DMS79 treated with DMSO at 0.1 percent for 48 hours (cell line): Measurements from ENCODE around the gene RIT2.

Experiments
- DNase-seq: peaks from one replicate; lab custom pipeline; 2025; lab: John Stamatoyannopoulos, UW

Gene RIT2

GRCh38 chr18:43115076-43115921, at the start of gene RIT2:
TSS of gene RIT2 (minus strand) at chr18:43115685.
- DNase-seq, result no peak

DNA sequence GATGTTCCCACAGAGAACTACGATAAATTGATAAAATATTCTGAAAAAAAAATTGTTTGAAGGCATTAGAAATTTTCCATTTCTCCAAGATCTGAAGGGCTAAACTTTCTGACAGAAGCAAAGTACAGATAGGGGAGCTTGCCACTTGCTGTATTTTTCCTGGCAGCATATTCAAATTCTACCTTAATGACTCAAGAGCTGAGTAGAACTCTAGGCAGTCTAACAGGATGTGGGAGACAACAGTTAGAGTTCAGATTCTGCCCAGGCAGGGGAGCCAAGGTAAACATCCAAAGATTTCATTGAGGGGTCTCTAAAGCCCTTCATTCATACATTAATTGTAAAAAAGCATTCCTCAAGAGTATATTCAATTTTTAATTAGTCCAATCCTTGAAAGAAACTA, 46.0 kb upstream of the RIT2 start:
- DNase-seq, result no peak

GRCh38 chr18:43160509-43160908, 45.0 kb upstream of the RIT2 start:
- DNase-seq, result no peak

- DNase-seq, result no peak
Measured at GRCh38 chr18:43159926-43160325, 44.4 kb upstream of the RIT2 start.

DNA sequence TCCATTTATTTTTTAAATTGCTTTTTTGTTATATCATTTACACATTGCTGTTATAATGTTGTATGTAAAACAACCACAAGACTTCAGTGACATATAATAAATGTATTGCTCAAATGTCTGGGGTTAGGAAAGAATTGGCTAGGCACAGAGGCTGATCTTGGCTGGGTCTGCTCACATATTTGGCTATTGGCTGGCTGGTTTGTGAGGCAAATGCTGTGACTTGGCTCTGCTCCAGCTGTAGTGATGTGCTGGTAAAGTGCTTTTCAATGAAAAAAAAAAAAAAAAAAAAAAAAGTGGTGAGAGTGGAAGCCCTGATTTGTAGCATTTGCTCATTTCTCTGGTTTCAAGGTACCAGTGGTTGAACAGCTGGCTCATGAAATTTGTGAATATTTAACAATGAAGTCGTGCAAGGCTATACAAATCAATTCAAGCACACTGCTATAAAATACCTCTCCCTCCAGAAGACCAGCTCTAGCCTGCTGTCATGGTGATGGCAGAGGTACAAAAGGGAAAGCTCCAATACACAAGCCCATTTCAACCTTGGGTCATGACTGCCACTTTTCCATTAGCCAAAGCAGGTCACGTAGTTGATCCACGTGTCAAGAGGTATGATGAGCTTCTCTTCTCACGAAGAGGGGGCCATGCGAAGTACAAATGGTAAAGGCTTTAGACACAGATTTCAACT, 43.7 kb upstream of the RIT2 start:
- DNase-seq, result no peak

DNA sequence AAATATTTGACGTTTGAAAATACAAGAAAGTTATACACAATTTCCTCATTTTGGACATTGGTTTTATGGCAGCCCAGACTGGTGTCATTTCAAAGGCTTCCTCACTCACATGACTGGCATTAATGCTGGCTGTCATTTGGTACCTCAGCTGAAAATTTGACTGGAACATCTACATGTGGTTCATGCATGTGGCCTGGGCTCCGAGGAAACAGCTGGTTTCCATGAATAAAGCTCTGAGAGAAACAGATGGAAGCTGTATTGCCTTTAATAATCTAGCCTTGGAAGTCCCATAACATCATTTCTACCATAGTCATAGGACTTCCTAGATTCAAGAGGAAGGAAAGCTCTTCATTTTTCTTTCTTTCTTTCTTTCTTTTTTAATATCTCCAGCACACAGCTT, 42.9 kb upstream of the RIT2 start:
- DNase-seq, result no peak

- DNase-seq, result no peak
Measured at GRCh38 chr18:43155842-43156241, 40.4 kb upstream of the RIT2 start.

GRCh38 chr18:43148231-43148630, 32.7 kb upstream of the RIT2 start:
- no peak for DNase-seq

DNA sequence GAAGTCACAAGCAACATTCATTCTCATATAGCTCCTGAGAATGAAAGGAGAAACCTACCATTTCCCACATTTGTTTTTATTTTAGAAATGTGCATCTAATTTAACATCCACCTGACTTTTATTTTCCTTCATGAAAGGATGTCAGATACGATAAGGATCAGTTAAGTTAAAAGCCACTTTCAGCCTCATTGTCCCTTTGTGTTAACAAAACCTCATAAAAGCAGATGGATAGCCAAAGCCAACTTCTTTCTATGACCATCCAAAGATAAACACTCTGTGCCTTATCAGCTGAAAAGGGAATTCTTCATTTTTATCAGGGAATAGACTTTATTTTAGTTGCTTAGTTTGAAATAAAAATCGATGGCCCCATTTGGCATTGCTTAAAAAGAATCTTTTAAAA, 25.7 kb upstream of the RIT2 start:
- DNase-seq, result no peak

DNA sequence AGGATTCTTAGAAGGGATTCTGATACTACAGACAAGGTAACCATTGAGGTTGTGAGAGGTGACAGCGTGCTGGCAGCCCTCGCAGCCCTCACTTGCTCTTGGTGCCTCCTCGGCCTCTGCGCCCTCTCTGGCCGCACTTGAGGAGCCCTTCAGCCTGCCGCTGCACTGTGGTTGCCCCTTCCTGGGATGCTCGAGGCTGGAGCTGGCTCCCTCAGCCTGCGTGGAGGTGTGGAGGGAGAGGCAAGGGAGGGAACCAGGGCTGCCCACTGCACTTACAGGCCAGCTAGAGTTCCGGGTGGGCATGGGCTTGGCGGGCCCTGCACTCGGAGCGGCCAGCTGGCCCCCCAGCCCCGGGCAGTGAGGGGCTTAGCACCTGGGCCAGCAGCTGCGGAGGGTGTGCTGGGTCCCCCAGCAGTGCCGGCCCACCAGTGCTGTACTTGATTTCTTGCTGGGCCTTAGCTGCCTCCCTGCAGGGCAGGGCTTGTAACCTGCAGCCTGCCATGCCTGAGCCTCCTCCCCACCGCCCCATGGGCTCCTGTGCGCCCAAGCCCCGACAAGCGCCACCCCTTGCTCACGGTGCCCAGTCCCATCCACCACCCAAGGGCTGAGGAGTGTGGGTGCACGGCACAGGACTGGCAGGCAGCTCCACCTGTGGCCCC, 23.9 kb upstream of the RIT2 start:
- DNase-seq, result no peak

DNA sequence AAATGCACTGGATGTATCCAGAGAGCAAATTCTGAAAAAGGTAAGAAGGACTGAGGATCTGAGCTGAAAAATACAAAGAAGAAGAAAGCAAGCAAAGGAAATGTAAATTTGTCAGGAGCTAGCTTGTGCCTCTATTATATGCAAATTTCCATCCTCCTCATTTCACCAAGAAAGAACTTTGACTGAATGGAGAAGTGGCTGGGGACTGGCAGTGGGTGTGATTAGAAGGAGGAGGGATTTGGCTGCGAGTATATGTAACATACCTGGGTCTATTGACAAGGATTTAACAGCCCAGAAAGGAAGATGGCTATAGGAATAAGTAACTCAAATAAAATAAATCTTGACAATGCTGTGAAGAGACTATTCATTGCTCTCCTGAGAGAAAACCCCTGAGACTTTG, 19.4 kb upstream of the RIT2 start:
- DNase-seq, result no peak

GRCh38 chr18:43130716-43131260, 15.3 kb upstream of the RIT2 start:
- DNase-seq, result no peak

DNA sequence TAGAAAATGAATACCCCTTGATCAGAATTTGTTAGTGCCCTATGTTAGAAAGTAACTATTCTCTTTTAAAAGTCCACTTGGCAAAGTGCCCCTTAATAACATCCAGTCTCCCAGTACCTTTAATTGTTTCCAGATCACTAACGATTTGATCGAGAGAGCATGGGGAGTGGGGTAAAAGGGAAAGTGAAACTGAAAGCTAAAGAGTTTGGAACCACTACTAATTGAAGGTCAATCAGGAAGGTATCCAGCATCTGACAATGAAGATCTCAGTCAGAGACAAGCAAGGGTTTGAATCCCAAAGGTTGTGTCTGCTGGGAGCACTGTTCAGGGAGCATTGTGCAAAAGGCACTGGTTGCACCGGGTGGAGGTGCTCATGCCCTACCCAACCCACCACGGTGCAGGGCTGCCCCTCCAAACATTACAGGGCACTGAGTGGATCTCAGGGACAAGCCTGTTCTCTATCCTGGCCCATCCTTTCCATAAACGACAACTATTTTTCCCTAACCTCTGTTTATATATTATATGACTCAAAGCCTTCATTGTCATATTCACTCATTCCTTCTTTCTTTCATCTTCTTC, 14.6 kb upstream of the RIT2 start:
- DNase-seq, result no peak

DNA sequence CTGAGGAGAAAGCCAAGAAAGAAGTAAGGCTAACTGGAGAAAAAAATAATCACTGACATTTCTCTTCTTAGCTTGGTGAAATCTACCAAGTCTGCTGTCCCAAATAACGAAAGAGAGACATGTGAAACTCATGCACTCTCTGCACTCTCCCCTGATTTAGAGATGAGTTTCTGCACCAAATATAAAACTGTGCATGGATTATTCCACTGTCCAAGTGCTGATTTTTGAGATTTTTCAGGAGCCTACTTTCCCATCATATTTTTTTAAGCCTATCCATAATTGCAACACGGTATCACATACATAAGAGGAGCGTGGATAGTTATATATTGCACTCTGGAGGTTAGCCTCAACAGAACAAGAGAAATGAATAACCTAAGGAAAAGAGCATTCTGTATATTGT, 10.0 kb upstream of the RIT2 start:
- DNase-seq, result no peak

GRCh38 chr18:43122955-43123354, 7.5 kb upstream of the RIT2 start:
- no peak for DNase-seq

GRCh38 chr18:43116699-43117294, 1.3 kb upstream of the RIT2 start:
- DNase-seq, result no peak

DNA sequence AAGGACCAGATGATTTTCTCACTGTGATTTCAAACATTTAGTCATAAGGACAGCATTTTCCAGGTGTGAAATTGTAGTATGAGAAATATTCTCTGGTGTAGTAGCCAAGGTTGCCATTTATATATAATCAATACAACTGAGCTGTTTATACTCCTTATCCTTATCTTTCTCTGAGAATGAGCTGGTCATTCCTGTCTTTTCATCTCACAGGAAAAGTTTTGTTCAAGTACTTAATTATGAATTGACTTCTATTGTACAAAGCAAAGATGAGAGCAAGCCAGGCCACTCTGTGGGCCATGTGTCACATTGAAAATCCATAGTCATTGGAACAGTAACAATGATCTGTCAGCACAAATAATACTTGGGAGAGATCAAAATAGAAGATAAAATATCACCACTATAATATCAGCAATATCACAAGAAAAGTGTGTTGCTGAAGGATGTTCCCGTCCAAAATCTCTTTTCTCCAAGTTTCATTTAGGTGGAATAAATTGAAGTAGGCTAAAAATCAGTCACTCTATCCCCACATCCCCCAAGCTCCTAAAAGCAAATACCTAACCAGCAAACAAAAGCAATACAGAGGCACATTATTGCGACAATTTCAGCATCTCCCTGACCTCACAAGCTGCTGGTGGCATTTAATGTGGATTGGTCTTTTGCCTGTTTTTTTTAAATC, 2.1 kb downstream of the RIT2 start:
- DNase-seq, result no peak

DNA sequence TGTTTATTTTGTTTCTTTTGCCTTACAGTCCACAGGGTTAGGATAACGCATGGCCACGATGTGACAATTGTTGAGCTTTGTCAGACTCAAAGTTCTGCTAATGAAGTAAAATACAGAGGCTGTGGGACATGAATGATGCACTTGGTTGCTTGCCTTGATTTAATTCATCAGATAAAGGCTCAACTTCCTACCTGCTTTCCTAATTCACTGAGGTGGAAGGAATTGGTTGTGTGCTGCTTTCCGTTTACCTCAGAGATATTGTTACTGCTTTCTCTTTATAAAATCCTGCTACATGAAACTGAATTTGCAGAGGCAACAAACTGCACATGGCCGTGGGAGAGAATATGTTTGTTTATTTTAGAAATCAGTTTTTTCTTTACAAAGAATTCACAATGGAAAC, 6.6 kb downstream of the RIT2 start:
- DNase-seq, result no peak

DNA sequence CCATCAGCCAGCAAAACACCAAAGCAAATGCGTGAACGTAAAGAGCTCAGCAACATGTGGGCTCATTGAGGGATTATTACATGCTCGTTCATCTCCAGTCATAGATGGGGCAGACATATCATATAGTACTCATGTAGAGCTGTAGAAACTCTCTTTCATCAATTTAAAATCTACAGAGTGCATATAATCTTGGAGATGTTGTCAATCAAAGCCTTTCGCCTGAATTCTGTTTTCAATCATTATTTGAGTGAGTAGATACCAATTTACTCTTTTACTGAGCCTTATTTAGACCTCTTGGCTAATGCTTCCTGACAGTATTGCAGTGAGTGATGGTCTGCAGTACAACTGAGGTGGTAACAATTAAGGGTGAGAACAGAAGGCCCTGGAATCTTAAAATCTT, 7.0 kb downstream of the RIT2 start:
- no peak for DNase-seq

DNA sequence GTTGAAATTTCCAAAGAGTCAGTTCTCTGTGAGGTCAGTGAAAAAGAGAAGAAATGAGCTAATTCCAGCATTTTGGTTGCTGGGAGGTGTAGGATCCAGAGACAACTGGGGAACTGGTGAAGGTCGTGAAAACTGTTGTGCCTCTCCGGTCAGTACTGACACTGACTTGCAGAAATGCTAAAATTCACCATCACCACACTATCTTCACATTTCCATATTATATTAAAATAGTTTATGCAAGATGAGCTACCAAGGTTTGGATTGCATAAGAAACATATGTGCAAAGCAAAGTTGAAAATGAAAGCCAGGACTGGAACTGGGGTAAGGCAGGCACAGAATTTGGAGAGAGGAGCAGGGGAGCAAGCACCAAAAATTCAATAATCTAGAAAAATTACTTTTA, 21.8 kb downstream of the RIT2 start:
- no peak for DNase-seq

- no peak for DNase-seq
Measured at GRCh38 chr18:43092539-43092938, 22.9 kb downstream of the RIT2 start.

GRCh38 chr18:43081396-43081795, 34.1 kb downstream of the RIT2 start:
- no peak for DNase-seq
